Measurements from ENCODE around the gene ZFP36L2. TPM values are rescaled to one million over a fixed set of nuclear protein-coding genes. Genes with fewer than 3 reads are reported as not detected.
A peak's percentile ranks its signal among the peaks of the same experiment; 100 is the strongest.

Gene ZFP36L2, protein sequence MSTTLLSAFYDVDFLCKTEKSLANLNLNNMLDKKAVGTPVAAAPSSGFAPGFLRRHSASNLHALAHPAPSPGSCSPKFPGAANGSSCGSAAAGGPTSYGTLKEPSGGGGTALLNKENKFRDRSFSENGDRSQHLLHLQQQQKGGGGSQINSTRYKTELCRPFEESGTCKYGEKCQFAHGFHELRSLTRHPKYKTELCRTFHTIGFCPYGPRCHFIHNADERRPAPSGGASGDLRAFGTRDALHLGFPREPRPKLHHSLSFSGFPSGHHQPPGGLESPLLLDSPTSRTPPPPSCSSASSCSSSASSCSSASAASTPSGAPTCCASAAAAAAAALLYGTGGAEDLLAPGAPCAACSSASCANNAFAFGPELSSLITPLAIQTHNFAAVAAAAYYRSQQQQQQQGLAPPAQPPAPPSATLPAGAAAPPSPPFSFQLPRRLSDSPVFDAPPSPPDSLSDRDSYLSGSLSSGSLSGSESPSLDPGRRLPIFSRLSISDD
- total RNA-seq: 55.0 TPM
- long read RNA-seq, transcript ZFP36L2-201 (2 exons, 3,696 nt): major isoform, 96 of 195 reads
- long read RNA-seq, partial matches to known transcripts: 0 of 195 reads
- long read RNA-seq, other reads (novel, unspliced or antisense): 99 of 195 reads

- ATAC-seq (peak; percentile 80), DNase-seq (peak; percentile 99)
- intact Hi-C loops (cut with micrococcal nuclease): loop anchor here (10.0 kb wide), 4 partner anchors 92 to 372 kb away; no protein-coding TSS in a partner anchor
Observed at GRCh38 chr2:43226558-43226954, at the start of gene ZFP36L2. Gene ZFP36L2 (minus strand): TSS chr2:43226606. CDS start chr2:43226315, 291 bp downstream.

- DNase-seq (no peak), ATAC-seq (no peak)
- intact Hi-C loops (cut with micrococcal nuclease): no loop called here
Observed at GRCh38 chr2:43274721-43275120, 48.3 kb upstream of the ZFP36L2 start.

- intact Hi-C loops (cut with micrococcal nuclease): no loop called here
- ATAC-seq (no peak), DNase-seq (no peak)
Observed at GRCh38 chr2:43274055-43274454, 47.6 kb upstream of the ZFP36L2 start.

DNA sequence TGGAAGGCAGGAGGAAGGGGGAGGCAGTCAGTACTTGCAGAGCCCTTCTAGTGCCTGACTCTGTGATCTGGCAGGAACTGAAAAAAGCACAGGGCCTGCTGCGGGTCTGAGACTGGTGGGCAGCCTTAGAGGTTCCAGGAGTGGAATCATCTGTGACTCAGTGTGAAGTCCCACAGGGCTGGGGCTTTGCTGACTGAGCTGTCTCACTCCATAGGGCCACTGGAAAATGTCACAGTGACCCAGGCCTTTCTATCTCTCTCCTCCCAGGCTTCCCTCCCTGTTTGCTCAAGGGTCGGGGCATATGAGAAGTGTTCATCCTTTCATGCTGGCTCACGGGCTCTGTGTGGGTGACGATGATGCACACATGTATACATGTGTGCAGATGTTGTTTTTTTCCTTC is 47.1 kb upstream of the ZFP36L2 start:
- intact Hi-C loops (cut with micrococcal nuclease): no loop called here

DNA sequence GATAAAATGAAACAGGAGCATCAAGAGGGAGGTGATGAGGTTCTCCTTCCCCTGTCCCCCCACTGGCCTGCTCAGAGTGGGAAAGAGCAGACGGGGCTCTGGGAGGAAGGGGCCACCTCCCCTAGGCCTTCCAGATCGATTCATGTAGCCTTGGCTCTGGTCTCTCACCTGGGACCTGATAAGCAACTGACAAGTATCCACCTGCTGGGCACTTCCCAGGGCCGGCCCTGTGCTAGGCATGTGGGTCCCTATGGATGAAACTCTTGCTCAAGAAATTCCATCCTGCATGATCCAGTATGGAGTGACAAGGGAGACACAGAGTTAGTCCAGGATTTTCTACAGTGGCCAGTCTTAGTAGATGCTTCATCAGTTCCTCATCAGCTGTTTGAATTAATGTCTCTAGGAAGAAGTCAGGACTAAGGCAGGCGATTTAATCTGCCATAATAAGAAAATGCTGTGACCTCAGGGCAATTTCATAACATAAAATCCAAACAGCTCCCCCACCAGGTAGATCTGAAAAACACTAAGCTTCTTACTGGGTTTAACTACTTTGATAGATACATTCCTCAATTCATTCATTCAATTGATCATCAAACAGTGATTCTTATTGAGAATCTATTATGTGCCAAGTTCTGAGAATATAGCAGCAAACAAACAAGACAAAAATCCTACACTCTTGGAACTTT is 44.7 kb upstream of the ZFP36L2 start:
- no peak for ATAC-seq
- no peak for DNase-seq
- intact Hi-C loops (cut with micrococcal nuclease): no loop called here

More for the DNA sequence above, 47.1 kb upstream of the ZFP36L2 start:
- ATAC-seq (no peak), DNase-seq (no peak)

GRCh38 chr2:43270461-43270860 is 44.1 kb upstream of the ZFP36L2 start:
- ATAC-seq (no peak), DNase-seq (no peak)
- intact Hi-C loops (cut with micrococcal nuclease): no loop called here

GRCh38 chr2:43269706-43270105 is 43.3 kb upstream of the ZFP36L2 start:
- DNase-seq (peak; percentile 78), ATAC-seq (peak; percentile 89)
- intact Hi-C loops (cut with micrococcal nuclease): no loop called here

- DNase-seq: peak; percentile 90
- peak; percentile 80 for ATAC-seq
- intact Hi-C loops (cut with micrococcal nuclease): no loop called here
Observed at GRCh38 chr2:43269074-43269572, 42.7 kb upstream of the ZFP36L2 start.

DNA sequence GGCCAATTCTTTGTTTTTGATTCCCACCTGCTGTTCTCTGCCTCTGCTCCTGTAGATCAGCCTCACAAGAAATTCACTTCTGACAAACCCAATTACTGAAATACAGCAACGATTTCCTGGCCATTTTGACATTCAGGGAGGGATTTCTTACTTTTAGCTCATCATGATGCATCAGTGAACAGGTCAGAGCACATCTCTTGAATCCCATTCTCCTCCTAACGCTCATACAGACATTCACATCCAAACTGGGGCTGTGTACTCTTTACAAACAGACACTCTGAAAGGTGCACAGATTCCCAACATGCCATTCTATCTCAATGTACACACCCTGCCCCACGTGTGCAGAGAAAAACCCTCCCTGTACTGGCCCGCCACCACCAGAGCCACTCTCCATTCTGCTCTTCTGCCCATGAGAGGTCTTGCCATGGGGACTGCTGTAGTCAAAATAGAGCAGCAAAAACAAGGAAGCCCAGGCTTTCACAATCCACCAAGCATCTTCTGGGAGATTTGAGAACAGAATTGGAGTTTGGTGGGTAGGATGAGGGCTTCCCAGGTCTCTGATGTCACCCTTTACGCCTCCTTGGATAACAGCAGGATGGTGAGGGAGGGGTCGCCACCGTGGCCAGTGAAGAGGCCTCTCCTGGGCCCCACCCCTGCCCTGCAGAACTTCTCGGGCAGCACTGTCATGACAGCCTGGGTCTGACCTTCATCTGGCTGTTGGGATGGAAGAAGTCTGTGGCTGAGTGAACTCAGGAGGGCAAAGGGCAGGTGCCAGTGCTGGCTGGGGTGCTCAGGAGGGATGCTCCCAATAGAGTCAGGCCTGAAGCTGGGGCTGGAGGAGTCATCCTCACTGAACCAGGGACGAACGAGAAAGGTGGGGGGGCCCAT is 41.9 kb upstream of the ZFP36L2 start:
- ATAC-seq: no peak
- DNase-seq: peak; percentile 43
- intact Hi-C loops (cut with micrococcal nuclease): no loop called here

DNA sequence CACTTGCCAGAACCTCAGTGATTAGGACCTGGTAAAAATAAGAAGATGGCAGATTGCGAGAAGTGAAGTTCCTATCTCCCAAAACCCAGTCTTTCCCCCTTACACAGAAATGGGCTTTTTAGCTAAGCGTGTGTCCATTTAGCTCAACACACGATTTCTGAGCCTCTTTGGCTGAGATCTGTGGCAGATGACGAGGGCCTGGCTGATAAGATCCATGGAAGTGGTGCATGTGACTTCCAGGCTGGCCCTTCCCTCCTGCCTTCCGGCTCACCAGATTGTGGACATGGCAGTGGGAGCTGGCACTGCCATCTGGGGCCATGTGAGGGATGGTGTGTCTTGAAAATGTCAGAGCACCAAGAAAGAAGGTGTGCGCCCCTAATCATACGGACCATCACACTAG is 41.0 kb upstream of the ZFP36L2 start:
- ATAC-seq: no peak
- no peak for DNase-seq
- intact Hi-C loops (cut with micrococcal nuclease): no loop called here

- intact Hi-C loops (cut with micrococcal nuclease): no loop called here
- ATAC-seq: no peak
- peak; percentile 76 for DNase-seq
Observed at GRCh38 chr2:43266711-43267111, 40.3 kb upstream of the ZFP36L2 start.

- peak; percentile 37 for ATAC-seq
- DNase-seq: peak; percentile 74
- intact Hi-C loops (cut with micrococcal nuclease): no loop called here
Observed at GRCh38 chr2:43265421-43265820, 39.0 kb upstream of the ZFP36L2 start.

GRCh38 chr2:43265001-43265400 is 38.6 kb upstream of the ZFP36L2 start:
- intact Hi-C loops (cut with micrococcal nuclease): no loop called here

DNA sequence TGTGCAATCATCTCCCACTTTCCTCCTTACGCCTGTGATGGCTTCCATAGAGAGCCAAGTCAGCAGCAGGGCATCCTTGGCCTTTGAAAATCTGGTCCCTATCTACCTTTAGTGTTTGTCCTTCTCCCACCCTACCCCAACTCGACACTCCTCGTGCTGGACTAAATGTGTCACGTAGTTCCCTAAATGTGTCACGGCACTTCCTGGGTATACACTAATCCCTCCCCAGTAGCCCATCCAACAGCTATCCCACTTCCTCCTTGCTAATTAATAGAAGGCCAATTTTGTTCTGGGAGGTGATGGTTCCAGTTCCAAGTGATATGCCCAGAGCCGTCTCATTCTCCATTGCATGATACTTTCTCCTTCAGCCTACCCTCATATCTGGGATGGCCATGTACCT is 36.5 kb upstream of the ZFP36L2 start:
- ATAC-seq: no peak
- intact Hi-C loops (cut with micrococcal nuclease): no loop called here
- DNase-seq: no peak

More at GRCh38 chr2:43265001-43265400, 38.6 kb upstream of the ZFP36L2 start:
- ATAC-seq: peak; percentile 32
- peak; percentile 82 for DNase-seq

GRCh38 chr2:43262239-43262638 is 35.8 kb upstream of the ZFP36L2 start:
- DNase-seq: no peak
- no peak for ATAC-seq
- intact Hi-C loops (cut with micrococcal nuclease): no loop called here

GRCh38 chr2:43259512-43259911 is 33.1 kb upstream of the ZFP36L2 start:
- no peak for ATAC-seq
- intact Hi-C loops (cut with micrococcal nuclease): no loop called here
- no peak for DNase-seq

DNA sequence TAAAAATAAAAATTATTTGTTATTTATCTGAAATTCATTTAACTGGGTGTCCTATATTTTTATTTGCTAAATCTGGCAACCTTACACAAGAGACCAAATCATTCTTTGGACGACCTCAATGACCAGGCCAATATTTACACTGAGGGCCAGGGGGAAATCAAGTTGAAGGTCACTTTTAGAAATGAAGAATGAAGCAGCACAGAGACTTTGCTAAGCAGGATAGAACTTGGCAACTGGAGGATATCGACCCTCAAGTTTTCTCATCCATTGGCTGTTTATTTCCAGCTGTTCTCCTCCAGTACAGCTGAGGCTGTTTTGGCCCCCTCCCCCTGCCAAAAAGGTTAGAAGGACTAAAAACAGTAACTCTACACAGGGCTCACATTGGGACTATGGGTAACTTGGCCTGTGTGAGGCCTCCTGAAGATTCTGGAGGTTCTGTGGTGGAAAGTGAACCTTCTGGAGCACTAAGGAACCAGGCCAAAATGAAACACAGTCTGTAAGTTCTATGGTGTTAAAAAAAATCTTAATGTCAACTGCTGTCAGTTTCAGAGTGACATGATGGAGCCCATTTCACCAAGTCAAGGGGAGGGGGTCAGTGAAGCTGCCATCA is 32.2 kb upstream of the ZFP36L2 start:
- intact Hi-C loops (cut with micrococcal nuclease): no loop called here
- ATAC-seq: no peak

GRCh38 chr2:43255296-43255910 is 29.0 kb upstream of the ZFP36L2 start:
- no peak for ATAC-seq
- no peak for DNase-seq
- intact Hi-C loops (cut with micrococcal nuclease): no loop called here

More for the DNA sequence above, 32.2 kb upstream of the ZFP36L2 start:
- DNase-seq: no peak
